GM19035 (cell line): Measurements from ENCODE around the gene GRIA2.
"Not testable (repeated sequence)": the region's sequence is repeated elsewhere in the genome, so short reads cannot be mapped to it uniquely, and the experiment has no call there.

Experiments
- ATAC-seq: cut with Tn5 transposase; IDR thresholded peaks from one replicate; pipeline ENCODE4 v1.9.1; 2021; ENCODE audit not compliant: unreplicated experiment

GRIA2 gene

GRCh38 chr4:157220371-157220881 lies at the start of gene GRIA2:
Gene GRIA2 (plus strand): TSS chr4:157220728. CDS start chr4:157221043, 315 bp downstream.
- ATAC-seq = no peak

- ATAC-seq = no peak
Observed at GRCh38 chr4:157172011-157172410, 48.5 kb upstream of the GRIA2 start.

- ATAC-seq = not testable (repeated sequence)
Observed at GRCh38 chr4:157180268-157180667, 40.3 kb upstream of the GRIA2 start.

- no peak for ATAC-seq
Observed at GRCh38 chr4:157184300-157184699, 36.2 kb upstream of the GRIA2 start.

- no peak for ATAC-seq
Observed at GRCh38 chr4:157185363-157185762, 35.2 kb upstream of the GRIA2 start.

- no peak for ATAC-seq
Observed at GRCh38 chr4:157195374-157195773, 25.2 kb upstream of the GRIA2 start.

GRCh38 chr4:157196046-157196445 lies 24.5 kb upstream of the GRIA2 start:
- ATAC-seq = no peak

- ATAC-seq = peak; percentile 73
Observed at GRCh38 chr4:157204634-157205244, 15.8 kb upstream of the GRIA2 start.

GRCh38 chr4:157217708-157218107 lies 2.8 kb upstream of the GRIA2 start:
- no peak for ATAC-seq

- ATAC-seq = no peak
Observed at GRCh38 chr4:157219711-157220370, 687 bp upstream of the GRIA2 start.

- no peak for ATAC-seq
Observed at GRCh38 chr4:157221426-157221894, 932 bp downstream of the GRIA2 start.

GRCh38 chr4:157221895-157222770 lies 1.6 kb downstream of the GRIA2 start:
- ATAC-seq = no peak

GRCh38 chr4:157222771-157223160 lies 2.2 kb downstream of the GRIA2 start:
- no peak for ATAC-seq

GRCh38 chr4:157223456-157223855 lies 2.9 kb downstream of the GRIA2 start:
- no peak for ATAC-seq

- ATAC-seq = no peak
Observed at GRCh38 chr4:157225096-157225495, 4.6 kb downstream of the GRIA2 start.

- ATAC-seq = no peak
Observed at GRCh38 chr4:157226035-157226434, 5.5 kb downstream of the GRIA2 start.

GRCh38 chr4:157226601-157227000 lies 6.1 kb downstream of the GRIA2 start:
- ATAC-seq = no peak

GRCh38 chr4:157231525-157231924 lies 11.0 kb downstream of the GRIA2 start:
- no peak for ATAC-seq

GRCh38 chr4:157242871-157243270 lies 22.3 kb downstream of the GRIA2 start:
- ATAC-seq = no peak

GRCh38 chr4:157244348-157244747 lies 23.8 kb downstream of the GRIA2 start:
- no peak for ATAC-seq

GRCh38 chr4:157245351-157245750 lies 24.8 kb downstream of the GRIA2 start:
- ATAC-seq = no peak
